Measurements from ENCODE around the gene LY6G6C. TPM values are rescaled to one million over a fixed set of nuclear protein-coding genes. Genes with fewer than 3 reads are reported as not detected.

The LY6G6C gene, protein sequence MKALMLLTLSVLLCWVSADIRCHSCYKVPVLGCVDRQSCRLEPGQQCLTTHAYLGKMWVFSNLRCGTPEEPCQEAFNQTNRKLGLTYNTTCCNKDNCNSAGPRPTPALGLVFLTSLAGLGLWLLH
- total RNA-seq = not detected in 2 replicates

DNA sequence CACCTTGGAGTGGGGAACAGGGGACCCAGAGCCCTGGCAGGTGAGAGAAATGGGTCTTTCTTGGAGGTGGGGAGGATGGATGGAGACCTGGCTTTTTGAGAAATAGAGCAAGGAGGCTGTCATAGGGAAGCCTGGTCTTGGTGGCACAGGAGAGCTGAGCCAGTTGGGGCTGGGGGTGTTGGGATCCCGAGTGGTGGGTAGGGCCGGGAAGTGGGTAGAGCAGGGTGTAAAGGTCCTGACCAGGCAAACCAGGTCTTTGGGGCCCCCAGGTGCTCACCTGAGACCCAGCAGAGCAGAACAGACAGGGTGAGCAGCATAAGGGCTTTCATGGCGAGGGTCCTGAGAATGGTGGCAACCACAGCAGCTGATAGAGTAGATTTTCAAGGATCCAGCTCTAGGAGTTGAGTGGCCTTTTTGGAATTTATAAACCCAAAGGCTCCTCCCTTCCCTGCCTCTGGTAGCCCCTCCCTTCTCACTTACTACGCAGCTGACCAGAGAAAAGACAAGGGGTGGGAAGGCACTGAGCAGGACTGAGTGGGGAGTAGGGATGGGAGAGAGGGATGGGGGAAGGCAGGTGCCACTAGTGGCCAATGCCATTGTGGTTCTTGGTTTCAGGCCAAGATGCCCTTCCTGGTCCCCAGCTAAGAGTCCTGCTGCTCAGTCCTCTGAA lies at the start of gene LY6G6C:
LY6G6C (minus strand) TSS at position 396 of the 670 bp plus-strand sequence; CDS start at position 329, 67 bp downstream.

DNA sequence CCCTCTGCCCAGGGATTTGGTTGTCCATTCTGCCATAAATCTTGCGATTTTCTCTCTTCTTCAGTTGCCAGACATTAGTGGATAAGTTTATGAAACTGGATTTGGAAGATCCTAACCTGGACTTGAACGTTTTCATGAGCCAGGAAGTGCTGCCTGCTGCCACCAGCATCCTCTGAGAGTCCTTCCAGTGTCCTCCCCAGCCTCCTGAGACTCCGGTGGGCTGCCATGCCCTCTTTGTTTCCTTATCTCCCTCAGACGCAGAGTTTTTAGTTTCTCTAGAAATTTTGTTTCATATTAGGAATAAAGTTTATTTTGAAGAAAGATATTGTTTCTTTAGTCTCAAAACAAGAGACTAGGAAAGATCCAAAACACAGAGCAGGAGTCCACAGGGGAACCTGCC lies 40.8 kb upstream of the LY6G6C start, which contains the start of gene SAPCD1:
SAPCD1 (plus strand) TSS at position 301 of the 400 bp plus-strand sequence. CDS start 399 bp downstream, outside the sequence.

GRCh38 chr6:31739639-31740396 lies 18.3 kb upstream of the LY6G6C start, which contains the start of gene MSH5:
TSS of gene MSH5 (plus strand) at chr6:31740005. CDS start at chr6:31740467, 462 bp downstream.

DNA sequence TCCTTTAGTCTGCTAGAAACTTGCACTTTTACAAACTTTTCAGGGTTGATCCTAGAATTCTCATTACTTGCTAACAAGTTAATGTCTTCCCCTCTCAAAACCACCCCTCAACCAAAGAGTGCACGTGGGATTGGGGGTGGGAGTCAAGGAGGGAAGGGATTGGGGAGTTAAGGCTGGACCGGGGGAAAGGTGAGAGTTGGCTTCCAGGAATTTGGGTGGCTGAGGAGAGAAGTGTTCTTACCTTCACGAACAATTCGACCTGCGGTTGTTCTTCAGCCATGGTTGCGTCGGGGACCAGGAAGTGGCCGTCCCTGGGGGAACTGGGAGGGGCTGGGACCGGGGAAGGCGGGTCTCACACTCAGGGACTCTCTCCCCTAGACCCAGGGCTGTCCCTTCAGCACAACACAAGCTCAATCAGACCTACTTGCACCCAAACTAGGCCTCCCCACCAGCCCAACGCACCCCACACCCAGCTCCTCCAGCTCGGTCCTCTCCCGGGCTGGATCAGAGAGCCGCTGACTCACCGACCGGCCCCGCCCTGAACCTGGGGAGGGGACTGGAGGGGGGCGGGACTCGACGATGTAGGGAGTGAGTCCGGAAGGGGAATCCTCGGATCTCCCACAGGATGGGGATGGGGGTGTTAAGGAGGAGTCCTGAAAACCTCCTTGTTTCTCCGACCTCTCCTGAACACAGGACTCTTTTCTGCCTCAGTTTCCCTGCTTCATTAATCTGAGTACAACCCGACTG lies 14.6 kb upstream of the LY6G6C start, which contains the start of gene CLIC1:
CLIC1 (minus strand) TSS at position 510 of the 747 bp plus-strand sequence; CDS start at position 280, 230 bp downstream.

DNA sequence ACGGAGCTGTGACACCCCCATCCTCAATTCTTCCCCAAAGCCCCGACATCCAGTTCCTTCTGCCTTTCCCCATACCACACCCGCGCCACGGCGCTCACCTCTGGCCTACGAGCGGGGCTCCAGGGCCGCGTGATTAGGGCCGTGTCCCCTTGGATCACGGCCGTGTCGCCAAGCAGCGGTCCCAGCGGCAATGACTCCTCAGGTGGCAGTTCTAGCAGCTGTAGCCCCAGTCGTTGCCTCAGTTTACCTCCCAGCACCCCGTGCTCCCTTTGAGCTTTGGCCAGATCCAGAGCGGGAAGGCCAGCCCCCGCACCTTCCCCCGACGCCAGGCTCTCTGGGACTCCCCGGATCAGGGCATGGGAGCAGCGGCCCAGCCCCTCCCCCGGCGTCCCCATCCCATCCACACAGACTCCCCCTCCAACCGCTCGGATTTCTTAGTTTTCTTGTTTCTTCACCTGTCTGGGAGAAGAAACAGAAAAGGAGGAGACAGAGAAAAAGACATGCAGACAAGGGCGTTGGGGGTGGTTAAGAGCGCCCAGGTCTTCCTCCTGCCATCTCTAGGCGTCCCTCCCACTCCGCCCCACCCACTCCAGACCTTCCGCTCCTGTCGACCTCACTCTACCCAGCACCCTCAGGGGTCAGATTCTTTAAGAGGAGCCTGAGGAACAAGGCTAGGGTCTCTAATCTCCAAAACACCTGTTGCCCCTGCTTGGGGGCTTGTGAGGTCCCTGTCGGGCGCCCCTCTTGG lies 7.4 kb upstream of the LY6G6C start, which contains the start of gene DDAH2:
DDAH2 (minus strand) TSS at position 533 of the 748 bp plus-strand sequence; CDS start at position 395, 138 bp downstream.

GRCh38 chr6:31723245-31723979 lies 1.9 kb upstream of the LY6G6C start, which contains the start of gene MPIG6B:
TSS of gene MPIG6B (plus strand) at chr6:31723373. CDS start at chr6:31723384, 11 bp downstream.

DNA sequence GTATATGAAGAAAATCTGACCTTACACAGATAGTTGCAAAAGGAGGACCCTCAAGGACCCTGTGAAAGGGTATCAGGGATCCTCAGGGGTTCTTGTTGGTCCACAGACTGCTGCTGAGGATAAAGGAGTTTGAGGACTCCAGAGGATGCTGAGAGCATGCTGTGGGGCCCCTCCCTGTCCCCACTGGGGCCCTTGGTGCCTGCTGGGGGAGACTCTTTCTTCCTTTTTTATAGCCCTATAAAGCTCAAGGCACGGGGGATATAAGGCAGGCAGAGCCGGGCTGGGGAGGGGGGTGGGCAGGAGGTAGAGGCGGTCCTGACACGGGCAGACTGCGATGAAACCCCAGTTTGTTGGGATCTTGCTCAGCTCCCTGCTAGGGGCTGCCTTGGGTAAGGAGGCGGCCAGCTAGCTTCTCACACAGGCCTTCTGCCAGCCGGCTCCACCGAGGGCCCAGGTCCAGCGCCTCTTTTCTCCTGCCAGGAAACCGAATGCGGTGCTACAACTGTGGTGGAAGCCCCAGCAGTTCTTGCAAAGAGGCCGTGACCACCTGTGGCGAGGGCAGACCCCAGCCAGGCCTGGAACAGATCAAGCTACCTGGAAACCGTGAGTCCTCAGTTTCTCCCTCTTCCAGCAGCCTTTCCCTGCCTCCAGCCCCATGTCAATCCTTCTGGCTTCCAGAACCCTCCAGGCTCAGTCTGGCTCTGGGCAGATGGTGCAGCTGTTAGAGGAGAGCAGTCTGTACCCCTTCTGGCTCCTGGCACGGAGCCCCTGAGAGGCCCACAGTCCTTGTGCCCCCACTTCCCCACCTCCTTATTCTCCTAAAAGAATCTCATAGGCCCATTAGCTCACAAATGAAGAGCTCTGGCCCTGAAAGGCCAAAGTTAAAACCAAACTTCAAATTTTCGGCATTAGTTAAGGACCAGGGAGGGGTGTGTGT lies 6.3 kb downstream of the LY6G6C start, which contains the start of gene LY6G6D:
LY6G6D (plus strand) TSS at position 327 of the 937 bp plus-strand sequence; CDS start at position 335, 8 bp downstream.

GRCh38 chr6:31706599-31706998 lies 14.9 kb downstream of the LY6G6C start, which contains the start of gene LY6G6F:
TSS of gene LY6G6F (plus strand) at chr6:31706866. CDS start at chr6:31706907, 41 bp downstream.

GRCh38 chr6:31702819-31703716 lies 18.5 kb downstream of the LY6G6C start, which contains the start of gene ABHD16A:
TSS of gene ABHD16A (minus strand) at chr6:31703324. CDS start at chr6:31703281, 43 bp downstream.

GRCh38 chr6:31680226-31681134 lies 41.1 kb downstream of the LY6G6C start, which contains the start of gene LY6G5C:
TSS of gene LY6G5C (minus strand) at chr6:31681067. CDS start at chr6:31680373, 694 bp downstream.

DNA sequence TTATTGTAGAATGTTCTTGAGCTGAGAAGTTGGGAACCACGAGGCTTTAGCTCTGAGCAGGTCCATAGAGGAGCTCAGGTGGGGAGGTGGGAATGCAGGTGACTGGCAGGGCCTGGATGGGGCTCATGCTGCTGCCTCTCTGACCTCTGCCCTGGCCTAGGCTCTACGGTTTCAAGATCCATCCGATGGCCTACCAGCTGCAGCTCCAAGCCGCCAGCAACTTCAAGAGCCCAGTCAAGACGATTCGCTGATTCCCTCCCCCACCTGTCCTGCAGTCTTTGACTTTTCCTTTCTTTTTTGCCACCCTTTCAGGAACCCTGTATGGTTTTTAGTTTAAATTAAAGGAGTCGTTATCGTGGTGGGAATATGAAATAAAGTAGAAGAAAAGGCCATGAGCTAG lies 51.9 kb downstream of the LY6G6C start, which contains the start of gene LY6G5B:
LY6G5B (plus strand) TSS at position 301 of the 400 bp plus-strand sequence. CDS start 975 bp downstream, outside the sequence.

Small RNA genes within 50 kb of the gene (small RNA-seq; reads per million reads assigned to genes)
- not detected for gene LY6G6D (ENCODE audit: low replicate concordance)
- gene MIR4646 (ENCODE audit: low replicate concordance) = not detected
- not detected for gene MSH5-SAPCD1 (ENCODE audit: low replicate concordance)
- gene RNU6-850P (ENCODE audit: low replicate concordance) = not detected
- gene SAPCD1 (ENCODE audit: low replicate concordance) = not detected

Other genes starting within 250 kb of the LY6G6C start
- 22.5 and 49.2 TPM in 2 replicates for gene MICB, start 223.6 kb downstream of the LY6G6C start, total RNA-seq
- not detected in 2 replicates for gene MCCD1, start 192.8 kb downstream of the LY6G6C start, total RNA-seq
- 317 and 546 TPM in 2 replicates for gene DDX39B, start 179.7 kb downstream of the LY6G6C start, total RNA-seq
- 0.43 and 1.5 TPM in 2 replicates for gene ATP6V1G2, start 175.1 kb downstream of the LY6G6C start, total RNA-seq
- gene NFKBIL1, start 174.1 kb downstream of the LY6G6C start, total RNA-seq = 19.9 and 35.5 TPM in 2 replicates
- not detected in 2 replicates for gene LTA, start 149.5 kb downstream of the LY6G6C start, total RNA-seq
- under 0.01 and 0.29 TPM in 2 replicates for gene TNF, start 146.2 kb downstream of the LY6G6C start, total RNA-seq
- gene LTB, start 139.3 kb downstream of the LY6G6C start, total RNA-seq = not detected in 2 replicates
- gene LST1, start 135.5 kb downstream of the LY6G6C start, total RNA-seq = not detected in 2 replicates
- gene NCR3, start 128.7 kb downstream of the LY6G6C start, total RNA-seq = not detected in 2 replicates
- not detected in 2 replicates for gene AIF1, start 106.5 kb downstream of the LY6G6C start, total RNA-seq
- 55.1 and 105 TPM in 2 replicates for gene PRRC2A, start 101.0 kb downstream of the LY6G6C start, total RNA-seq
- gene BAG6, start 69.1 kb downstream of the LY6G6C start, total RNA-seq = 185 and 217 TPM in 2 replicates
- gene APOM, start 65.9 kb downstream of the LY6G6C start, total RNA-seq = 0.72 and 3.3 TPM in 2 replicates
- 17.1 and 25.5 TPM in 2 replicates for gene C6orf47, start 61.0 kb downstream of the LY6G6C start, total RNA-seq
- gene GPANK1, start 56.7 kb downstream of the LY6G6C start, total RNA-seq = 20.0 and 22.8 TPM in 2 replicates
- gene CSNK2B, start 55.7 kb downstream of the LY6G6C start, total RNA-seq = 198 and 356 TPM in 2 replicates
- gene LY6G5B, start 51.8 kb downstream of the LY6G6C start, total RNA-seq = 5.2 and 8.3 TPM in 2 replicates
- 0.66 and 2.7 TPM in 2 replicates for gene LY6G5C, start 40.7 kb downstream of the LY6G6C start, total RNA-seq
- gene ABHD16A, start 18.4 kb downstream of the LY6G6C start, total RNA-seq = 48.6 and 51.0 TPM in 2 replicates
- gene LY6G6F, start 14.9 kb downstream of the LY6G6C start, total RNA-seq = not detected in 2 replicates
- gene LY6G6D, start 6.4 kb downstream of the LY6G6C start, total RNA-seq = not detected in 2 replicates
- not detected in 2 replicates for gene MPIG6B, start 1.6 kb upstream of the LY6G6C start, total RNA-seq
- 36.5 and 45.7 TPM in 2 replicates for gene DDAH2, start 7.6 kb upstream of the LY6G6C start, total RNA-seq
- gene CLIC1, start 14.8 kb upstream of the LY6G6C start, total RNA-seq = 585 and 1,126 TPM in 2 replicates
- gene MSH5, start 18.3 kb upstream of the LY6G6C start, total RNA-seq = 7.0 and 26.8 TPM in 2 replicates
- 0.44 and 1.1 TPM in 2 replicates for gene SAPCD1, start 40.9 kb upstream of the LY6G6C start, total RNA-seq
- 0.14 and 0.44 TPM in 2 replicates for gene VWA7, start 55.6 kb upstream of the LY6G6C start, total RNA-seq
- gene VARS1, start 74.0 kb upstream of the LY6G6C start, total RNA-seq = 51.6 and 105 TPM in 2 replicates
- 19.9 and 54.0 TPM in 2 replicates for gene LSM2, start 85.2 kb upstream of the LY6G6C start, total RNA-seq
- gene HSPA1L, start 93.5 kb upstream of the LY6G6C start, total RNA-seq = 0.72 and 0.88 TPM in 2 replicates
- 81.4 and 101 TPM in 2 replicates for gene HSPA1A, start 93.8 kb upstream of the LY6G6C start, total RNA-seq
- gene HSPA1B, start 106.0 kb upstream of the LY6G6C start, total RNA-seq = 78.3 and 86.0 TPM in 2 replicates
- gene NEU1, start 141.1 kb upstream of the LY6G6C start, total RNA-seq = 84.3 and 201 TPM in 2 replicates
- under 0.01 TPM in 1 of 2 replicates, not detected in the other for gene SLC44A4, start 157.3 kb upstream of the LY6G6C start, total RNA-seq
- 35.0 and 51.1 TPM in 2 replicates for gene EHMT2, start 176.0 kb upstream of the LY6G6C start, total RNA-seq
- 1.4 and 2.8 TPM in 2 replicates for gene ZBTB12, start 180.3 kb upstream of the LY6G6C start, total RNA-seq
- gene C2, start 206.0 kb upstream of the LY6G6C start, total RNA-seq = 0.29 and 14.2 TPM in 2 replicates
- gene CFB, start 224.3 kb upstream of the LY6G6C start, total RNA-seq = 2.3 and 62.8 TPM in 2 replicates
- 125 and 137 TPM in 2 replicates for gene NELFE, start 237.2 kb upstream of the LY6G6C start, total RNA-seq
- gene SKIC2, start 237.4 kb upstream of the LY6G6C start, total RNA-seq = 51.0 and 70.0 TPM in 2 replicates